Midbrain (tissue), 1 donor: ENCODE measurements around the gene RNF166.

Experiments
- DNase-seq: peaks from one replicate; lab custom pipeline; 2025; lab: John Stamatoyannopoulos, UW

Gene RNF166

GRCh38 chr16:88652762-88653063 lies 53.5 kb downstream of the RNF166 start:
- DNase-seq, result no peak

GRCh38 chr16:88651989-88652761 lies 54.0 kb downstream of the RNF166 start:
- no peak for DNase-seq

GRCh38 chr16:88651276-88651988 lies 54.8 kb downstream of the RNF166 start:
- no peak for DNase-seq

- no peak for DNase-seq
Observed at GRCh38 chr16:88650749-88651275, 55.4 kb downstream of the RNF166 start, which contains the start of gene CYBA. Gene CYBA (minus strand): TSS chr16:88651053. CDS start chr16:88651013, 40 bp downstream.

GRCh38 chr16:88649924-88650748 lies 56.1 kb downstream of the RNF166 start:
- DNase-seq, result no peak

GRCh38 chr16:88649195-88649923 lies 56.8 kb downstream of the RNF166 start:
- no peak for DNase-seq

GRCh38 chr16:88647178-88648070 lies 58.8 kb downstream of the RNF166 start:
- DNase-seq, result no peak
